GM04504 (cell line): Measurements from ENCODE around the gene CALHM2.
"Not testable (repeated sequence)": the region's sequence is repeated elsewhere in the genome, so short reads cannot be mapped to it uniquely, and the experiment has no call there.

Experiments used
- DNase-seq: peaks from one replicate; pipeline ENCODE4 v3.0.0-alpha.2; 2012; ENCODE audit warnings: low read depth

CALHM2 gene, protein sequence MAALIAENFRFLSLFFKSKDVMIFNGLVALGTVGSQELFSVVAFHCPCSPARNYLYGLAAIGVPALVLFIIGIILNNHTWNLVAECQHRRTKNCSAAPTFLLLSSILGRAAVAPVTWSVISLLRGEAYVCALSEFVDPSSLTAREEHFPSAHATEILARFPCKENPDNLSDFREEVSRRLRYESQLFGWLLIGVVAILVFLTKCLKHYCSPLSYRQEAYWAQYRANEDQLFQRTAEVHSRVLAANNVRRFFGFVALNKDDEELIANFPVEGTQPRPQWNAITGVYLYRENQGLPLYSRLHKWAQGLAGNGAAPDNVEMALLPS

DNA sequence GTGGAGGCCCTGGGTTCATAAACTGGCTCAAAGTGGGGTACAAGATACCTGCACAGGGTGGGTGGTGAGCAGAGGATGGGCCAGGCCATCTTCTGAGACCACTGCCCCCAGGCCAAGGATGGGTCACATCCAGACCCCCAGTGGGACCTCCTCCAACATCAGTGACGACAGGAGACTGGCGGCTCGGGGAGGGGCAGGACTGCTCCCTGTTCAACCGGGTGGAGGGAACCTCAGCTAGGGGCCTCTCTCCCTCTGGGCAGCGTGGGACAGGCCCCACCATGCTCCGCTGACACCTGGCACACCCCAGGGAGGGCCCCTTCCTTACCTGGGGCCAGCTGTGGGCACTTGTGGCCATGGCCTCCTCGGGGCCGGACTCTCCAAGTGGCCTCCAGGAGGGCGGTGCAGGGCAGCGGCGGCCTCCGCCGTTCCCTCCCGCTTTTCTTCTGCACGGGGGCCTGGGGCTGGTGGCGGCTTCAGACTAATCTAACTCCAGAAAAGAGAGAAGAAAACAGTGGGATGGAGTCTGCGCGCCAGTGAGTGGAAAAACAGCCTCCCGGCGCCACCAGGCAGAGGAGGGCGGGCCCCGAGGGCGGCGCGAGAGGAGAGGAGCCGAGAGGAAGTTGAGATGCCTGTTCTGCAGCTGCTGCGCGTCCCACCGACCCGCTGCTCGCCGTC is at the start of gene CALHM2:
Gene CALHM2, minus strand, starts transcription at position 540 of the 675 bp plus-strand sequence. CDS start 2,429 bp downstream, outside the sequence.
- peak; percentile 13 for DNase-seq

DNA sequence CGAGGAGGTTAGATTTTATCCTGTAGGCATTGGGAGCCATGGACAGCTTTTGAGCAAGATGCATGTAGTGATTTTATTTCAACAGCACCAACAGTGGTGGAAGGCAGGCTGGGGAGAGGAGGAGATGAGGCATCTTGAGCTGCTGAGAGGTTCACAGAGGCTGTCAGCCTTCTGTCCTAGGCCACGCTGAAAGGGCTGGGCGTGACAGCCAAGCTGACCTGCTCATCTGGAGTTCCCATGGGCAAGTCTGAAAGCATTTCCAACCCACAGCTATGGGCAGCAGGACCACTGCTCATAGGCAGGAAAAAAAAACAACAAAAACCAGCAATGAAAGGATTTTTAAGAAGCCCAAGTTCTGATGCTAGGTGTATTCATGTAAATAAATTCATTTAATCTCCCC is 49.0 kb upstream of the CALHM2 start:
- DNase-seq, result no peak

DNA sequence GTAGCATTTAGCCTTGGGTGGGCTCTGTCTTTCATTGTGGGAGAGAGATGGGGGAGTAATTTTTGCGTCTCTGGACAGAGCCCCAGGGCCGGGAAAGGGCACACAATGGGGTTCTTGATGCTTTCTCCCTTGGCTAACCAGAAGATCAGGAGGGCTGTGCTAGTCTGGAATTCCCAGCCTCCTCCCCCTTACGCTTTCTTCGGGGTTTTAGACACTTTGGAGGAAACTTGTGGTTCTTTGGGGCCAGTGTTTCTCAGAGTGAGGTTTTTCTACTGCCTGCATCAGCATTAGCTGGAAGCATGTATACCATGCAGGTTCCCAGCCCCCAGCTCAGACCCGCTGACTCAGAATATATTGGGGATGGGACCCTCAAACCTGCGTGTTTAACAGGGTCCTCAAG is 48.3 kb upstream of the CALHM2 start:
- DNase-seq, result no peak

DNA sequence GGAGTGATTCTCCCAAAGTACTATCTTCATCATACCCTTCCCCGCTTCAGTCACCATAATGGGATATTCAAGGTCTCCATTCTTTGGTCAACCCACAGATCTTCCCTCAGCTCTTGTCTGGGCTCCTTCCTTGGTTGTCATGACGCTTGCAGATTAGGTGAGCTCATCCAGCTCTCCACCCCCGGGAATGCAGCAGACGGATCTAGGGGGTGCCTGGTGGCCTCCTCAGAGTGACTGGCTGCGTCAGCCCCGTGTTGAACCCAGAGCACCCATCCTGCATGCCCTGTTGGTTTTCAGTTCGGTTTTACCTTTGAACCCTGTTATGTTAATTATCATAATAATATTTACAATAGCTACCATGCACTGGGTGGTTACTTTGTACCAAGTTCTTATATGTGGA is 47.7 kb upstream of the CALHM2 start:
- DNase-seq, result no peak

DNA sequence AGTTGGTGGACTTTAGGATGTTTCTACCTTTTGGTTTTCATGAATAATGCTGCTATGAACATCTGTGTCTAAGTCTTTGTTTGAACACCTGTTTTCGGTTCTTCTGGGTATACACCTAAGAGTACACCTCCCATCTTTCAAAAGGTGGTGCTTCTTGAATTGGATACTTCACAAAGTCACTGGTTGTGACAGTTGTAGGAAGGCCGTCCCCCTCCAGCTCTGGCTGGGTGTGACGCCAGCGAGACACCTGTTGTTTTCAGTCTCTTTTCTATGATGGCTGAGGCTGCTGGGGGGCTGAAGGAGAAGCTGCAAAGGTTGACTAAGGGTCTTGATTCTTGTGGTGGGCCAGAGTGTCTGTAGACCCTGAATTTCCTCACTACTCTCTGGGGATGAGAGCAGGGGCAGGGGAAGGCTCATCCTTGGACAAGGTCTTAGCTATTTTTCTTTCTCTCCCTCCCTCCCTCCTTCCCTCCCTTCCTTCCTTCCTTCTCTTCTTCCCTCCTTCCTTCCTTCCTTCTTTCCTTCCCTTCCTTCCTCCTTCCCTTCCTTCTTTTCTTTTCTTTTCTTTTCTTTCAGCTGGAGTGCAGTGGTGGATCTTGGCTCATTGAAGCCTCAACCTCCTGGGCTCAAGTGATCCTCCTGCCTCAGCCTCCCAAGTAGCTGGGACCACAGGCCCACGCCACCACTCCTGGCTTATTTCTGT is 46.9 kb upstream of the CALHM2 start:
- no peak for DNase-seq

DNA sequence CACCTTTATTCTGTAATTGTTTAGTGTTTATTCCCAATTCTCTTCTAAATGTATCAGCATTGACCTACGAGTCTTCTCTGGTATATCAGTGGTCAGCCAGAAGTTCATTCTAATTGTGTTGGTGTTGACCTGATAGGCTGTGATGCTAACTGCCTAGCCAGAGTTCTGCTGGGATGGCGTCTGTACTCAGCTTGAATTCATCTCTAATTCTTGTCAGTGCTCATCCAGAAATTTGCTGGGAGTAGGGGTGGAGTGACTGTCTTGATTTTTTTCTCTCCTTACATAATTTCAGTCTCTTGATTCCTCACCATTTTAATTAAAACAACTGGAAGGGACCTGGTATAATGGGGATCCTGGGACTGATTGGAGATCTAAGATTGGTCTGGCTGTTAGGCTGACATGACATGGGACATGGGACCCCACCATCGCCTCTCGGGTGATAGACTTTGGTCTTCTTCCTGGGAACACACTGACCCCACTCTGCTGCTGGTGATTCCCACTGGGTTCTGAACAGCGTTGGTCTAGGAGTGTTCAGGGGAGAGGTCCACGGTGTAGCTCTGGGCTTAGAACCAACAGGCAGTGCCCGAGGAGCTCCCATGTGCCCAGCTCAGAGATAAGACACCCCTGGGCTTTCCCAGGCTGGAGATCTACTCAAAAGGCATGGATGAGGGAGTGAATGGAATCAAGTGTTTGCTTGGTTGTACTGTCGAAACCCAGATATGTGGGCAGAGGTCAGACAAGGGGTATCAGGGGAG is 45.2 kb upstream of the CALHM2 start:
- DNase-seq, result no peak

DNA sequence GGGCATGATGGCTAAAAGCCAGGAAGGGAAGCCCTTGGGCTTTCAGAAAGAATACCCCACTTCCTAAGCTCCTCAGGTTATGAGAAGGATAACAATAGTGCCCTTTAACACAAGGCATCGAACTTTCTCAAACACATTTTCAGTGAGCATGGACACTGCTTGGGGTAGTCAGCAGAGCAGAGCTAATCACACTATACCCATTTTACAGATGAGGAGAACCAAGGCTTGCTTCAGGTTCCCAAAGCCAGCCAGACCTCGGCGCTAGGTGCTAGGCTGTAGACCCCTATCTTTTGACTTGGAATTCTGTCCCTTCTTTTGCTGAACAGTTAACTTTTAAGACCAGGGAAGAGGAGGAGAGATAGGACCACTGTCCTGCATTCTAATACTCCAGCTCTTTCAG is 43.2 kb upstream of the CALHM2 start:
- no peak for DNase-seq

DNA sequence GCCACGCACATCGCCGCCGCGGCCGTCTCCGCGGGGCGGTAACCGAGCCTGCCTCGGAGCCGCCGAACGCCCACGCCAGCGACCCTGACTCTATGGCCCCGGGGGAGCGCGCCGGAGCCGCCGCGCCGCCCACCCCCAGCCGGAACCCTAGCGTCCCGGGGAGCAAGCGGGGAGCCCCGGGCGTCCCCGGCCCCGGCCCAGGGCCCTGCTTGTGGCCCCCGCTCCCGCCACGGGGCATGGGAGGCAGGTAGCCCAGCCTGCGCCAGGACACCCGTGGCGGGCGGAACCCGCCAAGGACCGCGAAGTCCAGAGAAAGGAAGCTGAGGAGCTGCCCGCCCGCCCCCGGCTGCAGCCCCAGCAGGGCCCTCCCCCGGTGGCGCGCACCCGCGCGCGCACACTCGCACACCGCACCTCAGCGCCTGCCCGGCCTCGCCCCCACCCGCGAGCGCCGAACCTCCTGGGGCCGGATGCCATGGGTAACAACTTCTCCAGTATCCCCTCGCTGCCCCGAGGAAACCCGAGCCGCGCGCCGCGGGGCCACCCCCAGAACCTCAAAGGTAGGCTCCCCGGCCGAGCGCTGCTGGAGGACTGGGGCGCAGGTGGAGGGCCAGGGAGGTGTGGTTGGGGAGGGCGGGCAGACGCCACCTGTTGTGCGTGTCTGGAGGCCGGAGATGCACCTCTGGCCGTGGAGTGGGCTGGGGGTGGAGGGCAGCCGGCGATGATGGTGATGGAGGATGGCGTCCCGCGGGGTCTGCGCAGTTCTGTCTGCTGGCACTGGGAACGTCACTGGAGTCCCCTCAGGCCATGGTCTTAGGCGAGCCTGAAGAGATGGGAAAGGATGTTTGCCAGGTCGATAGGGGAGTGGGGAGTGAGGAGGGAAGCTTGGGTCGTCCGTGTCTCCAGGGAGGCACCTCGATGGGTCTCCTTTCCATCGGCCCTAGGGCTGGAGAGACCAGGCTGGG is 42.0 kb upstream of the CALHM2 start:
- DNase-seq, result no peak

DNA sequence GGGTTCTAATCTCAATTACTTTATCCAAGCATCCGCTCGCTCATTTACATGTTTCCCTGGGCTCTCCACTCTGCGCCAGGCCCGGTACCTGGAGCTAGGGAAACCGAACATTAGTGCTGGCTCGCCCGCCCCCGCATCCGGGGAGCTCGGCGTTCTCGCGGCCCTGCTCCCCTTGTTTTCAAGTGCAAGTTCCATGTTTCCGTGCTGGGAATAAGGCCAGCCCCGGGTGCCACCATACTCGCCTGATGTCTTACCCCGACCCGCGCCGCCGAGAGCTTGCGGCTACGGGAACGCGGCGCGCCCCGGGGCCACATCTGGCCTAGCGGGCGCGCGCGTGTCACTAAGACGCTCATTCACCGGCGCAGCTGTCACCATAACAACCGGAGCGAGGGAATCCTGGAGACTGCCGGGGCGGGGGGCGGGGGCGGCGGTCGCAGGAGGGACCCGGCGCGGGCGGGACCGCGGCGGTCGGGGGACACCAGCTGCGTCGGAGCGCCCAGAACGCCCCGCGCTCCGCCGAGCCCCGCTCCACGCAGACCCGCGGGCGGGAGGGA is 41.3 kb upstream of the CALHM2 start, which contains the start of gene NEURL1:
Gene NEURL1, plus strand, starts transcription at position 344 of the 554 bp plus-strand sequence. CDS start 683 bp downstream, outside the sequence.
- no peak for DNase-seq

DNA sequence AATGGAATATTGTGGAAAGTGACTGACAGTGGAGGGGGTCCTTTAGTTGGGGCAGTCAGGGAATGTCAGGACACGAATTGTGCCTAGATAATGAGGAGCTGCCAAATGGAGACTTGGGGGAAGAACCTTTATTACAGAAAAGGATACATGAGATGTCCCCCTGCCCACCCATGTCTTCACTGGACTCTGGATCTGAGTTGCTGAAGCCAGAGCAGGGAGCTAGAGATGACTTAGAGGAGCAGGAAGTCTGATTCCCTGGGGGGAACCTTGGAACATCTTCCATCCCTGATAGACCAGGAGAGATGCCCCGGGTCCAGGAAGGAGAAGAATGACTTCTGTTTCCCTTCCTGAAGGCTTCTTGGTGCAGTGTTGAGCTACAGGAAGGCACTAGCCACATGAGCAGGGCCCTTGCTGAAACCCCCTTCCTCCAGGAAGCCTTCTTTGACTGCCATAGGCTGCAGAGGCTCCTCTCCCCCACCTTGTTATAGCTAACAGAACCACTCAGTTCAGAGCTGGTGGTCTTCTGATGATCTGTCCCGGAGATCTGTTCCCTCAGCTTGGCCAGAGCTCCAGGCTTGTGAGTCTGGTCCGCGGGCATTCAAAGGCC is 40.6 kb upstream of the CALHM2 start:
- no peak for DNase-seq

DNA sequence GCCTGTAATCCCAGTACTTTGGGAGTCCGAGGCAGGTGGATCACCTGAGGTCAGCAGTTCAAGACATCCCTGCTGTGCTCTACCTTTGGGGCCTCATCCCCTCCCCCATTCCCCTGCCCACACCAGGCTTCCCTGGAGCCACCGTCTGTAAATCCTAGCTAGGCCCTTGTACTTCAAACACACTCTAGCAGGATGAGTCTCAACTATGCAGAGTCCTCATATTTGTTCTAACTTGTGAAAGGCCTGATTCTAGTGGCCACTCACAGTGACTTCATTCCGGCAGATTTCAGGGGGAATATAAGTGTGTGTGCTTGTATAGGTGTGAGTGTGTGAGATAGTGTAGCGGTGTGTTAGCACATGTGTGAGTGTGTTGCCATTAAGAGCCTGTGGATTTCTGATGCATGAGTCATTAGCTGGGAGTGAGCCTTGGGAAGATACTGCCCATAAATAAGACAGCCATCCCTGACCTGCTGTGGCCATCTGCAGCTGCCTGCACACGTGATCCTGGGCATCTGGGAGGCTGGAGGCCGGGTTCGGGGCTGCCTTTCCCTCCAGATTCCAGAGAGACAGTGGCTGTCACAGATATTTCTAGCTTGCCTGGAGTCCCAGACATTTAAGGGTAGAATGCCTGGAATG is 39.7 kb upstream of the CALHM2 start:
- peak; percentile 92 for DNase-seq

DNA sequence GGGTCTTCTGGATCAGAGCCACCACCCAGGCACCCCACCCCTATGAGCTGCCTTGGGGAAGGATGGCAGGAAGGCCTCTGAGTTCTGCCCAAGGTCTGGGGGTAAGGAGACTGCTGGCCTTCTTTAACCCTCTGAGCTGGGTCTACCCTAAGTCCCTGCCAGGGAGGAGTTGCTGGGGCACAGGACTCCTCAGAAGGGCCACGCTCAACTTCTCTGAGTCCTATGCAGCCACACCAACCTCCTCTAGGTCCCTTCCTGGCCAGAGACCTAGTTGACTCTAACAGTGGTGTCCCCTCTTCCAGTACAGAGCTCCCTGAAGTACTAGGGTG is 38.8 kb upstream of the CALHM2 start:
- no peak for DNase-seq

DNA sequence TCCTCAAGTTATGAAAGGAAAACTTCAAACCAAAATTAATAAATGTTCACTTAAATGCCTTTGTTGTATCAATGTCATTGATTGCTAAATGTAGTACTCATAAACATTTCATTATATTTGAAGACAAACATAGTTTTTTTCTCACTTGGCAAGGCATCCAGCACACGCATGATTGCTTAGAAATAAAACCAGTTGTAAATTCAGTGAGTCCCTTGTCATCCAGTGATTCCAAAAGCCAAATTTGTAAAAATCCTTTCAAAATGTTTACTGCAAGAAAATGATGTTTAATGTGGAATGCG is 35.2 kb upstream of the CALHM2 start:
- DNase-seq, result no peak

DNA sequence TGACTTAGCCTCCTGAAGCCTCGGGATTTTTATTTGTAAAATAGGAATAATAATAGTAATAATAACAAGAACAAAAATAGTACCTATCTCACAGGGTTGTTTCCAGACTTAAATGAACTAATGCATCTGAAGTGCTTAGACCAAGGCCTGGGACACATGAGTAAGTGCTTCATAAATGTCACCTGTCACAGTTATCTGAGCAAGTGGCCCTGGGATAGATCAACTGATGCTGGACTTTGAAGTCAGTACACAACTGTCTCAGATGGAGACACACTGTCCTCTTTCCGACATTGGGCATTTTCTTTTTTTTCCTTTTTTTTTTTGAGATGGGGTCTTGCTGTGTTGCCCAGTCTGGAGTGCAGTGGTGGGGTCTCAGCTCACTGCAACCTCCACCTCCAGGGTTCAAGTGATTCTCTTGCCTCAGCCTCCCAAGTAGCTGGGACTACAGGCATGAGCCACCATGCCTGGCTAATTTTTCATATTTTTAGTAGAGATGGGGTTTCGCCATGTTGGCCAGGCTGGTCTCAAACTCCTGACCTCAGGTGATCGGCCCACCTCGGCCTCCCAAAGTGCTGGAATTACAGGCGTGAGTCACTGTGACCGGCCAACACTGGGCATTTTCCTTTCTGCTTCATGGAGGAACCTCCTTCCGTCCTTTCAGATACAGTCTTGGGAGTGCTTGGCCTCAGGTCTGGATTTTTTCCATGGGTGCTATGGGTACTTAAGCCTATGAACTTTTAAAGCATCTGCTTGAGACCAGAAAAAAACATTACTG is 34.7 kb upstream of the CALHM2 start:
- not testable (repeated sequence) for DNase-seq

DNA sequence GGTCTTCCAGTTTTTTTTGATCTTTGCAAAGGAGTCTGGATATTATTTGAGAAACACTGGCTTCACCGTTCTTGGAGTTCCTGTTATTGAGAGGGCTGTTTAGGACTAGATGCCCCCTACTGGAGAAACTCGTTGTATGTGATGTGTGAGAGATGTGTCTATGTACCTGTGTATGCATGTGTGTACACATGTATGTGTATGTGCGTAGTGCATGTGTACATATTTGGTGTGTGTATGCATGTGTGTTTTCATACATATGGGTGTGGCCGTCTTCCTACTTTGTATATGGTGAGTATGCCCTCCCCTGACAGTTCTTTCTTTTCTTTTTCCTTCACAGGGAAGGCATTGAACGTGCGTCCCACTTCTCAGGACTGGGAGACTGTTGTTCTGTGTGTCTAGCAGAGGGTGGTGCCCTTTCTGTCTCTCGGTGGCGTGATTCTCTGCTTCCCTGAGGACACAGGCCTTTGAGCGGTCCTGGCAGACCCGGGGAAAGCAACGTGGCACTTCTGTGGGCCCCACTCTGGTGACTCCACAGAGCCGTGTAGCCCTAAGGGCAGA is 29.9 kb upstream of the CALHM2 start:
- DNase-seq, result peak; percentile 33

DNA sequence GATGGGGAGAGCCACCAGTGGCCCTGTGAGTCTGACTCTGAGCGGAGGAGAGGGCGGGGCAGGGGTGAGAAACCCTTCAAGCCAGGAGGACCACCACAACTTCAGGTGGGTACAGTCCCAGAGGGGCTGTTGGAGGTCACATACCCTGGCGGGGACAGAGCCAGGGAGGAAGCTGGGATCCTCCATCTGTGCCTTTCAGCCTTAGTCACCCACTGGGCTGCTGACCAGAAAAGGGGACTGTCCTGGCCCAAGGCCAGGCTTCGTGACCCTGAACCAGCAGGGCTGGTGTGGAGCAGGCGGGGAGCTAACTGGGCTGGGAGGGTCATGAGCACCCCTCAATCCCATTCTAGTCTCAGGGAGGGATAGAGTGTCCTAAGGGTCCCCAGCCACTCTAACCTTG is 28.4 kb upstream of the CALHM2 start:
- peak; percentile 36 for DNase-seq

DNA sequence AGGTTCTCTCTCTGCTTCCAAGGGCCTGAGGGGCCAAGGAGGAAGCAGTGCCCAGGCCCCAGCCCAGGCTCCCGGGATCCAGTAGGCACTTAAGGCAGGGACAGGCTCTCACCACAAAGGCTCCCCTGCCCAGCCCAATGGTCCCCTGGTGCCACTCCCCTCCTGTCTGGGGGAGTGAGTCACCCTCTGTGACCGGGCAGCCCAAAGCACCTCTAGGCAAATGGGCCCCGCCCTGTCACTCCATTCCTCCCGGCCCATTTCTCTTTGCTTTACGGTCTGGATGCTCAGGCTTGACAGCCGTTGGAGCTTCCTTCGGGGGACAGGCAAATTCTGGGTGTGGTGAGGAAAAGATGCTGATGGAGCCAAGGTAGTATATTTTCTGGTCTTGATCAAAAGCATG is 27.0 kb upstream of the CALHM2 start, which contains the start of gene CALHM3:
Gene CALHM3, minus strand, starts transcription at position 106 of the 400 bp plus-strand sequence. CDS start 208 bp downstream, outside the sequence.
- DNase-seq, result no peak

DNA sequence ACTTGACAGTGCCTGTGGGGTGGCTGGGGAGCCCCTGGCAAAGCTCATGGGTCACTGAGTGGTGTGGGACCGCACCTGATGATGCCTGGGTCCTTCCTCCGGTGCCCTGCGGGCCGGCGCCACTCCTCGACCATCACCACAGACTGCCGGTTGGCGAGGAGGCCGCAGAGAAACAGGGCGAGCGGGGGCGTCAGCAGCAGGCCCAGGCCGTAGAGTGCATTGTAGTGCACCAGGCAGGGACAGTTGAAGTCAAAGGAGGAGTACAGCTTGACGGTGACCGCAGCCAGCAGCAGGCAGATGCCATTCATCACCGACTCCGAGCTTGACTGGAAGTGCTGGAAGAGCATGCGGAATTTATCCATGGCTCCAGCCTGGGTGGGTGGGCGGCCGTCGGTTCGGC is 26.5 kb upstream of the CALHM2 start:
- no peak for DNase-seq
